ENCODE results near the gene MMP20.
"Not testable (repeated sequence)": the region's sequence is repeated elsewhere in the genome, so short reads cannot be mapped to it uniquely, and the experiment has no call there.

The MMP20 gene

GRCh38 chr11:102625177-102625576, at the start of gene MMP20:
TSS of gene MMP20 (minus strand) at chr11:102625332. CDS start at chr11:102625319, 13 bp downstream.
- DNase-seq, result no peak

GRCh38 chr11:102669664-102670063, 44.5 kb upstream of the MMP20 start:
- no peak for DNase-seq

- no peak for DNase-seq
Observed at GRCh38 chr11:102666331-102666957, 41.3 kb upstream of the MMP20 start.

GRCh38 chr11:102664001-102664752, 39.0 kb upstream of the MMP20 start:
- DNase-seq, result no peak

- DNase-seq, result no peak
Observed at GRCh38 chr11:102662607-102663006, 37.5 kb upstream of the MMP20 start.

- no peak for DNase-seq
Observed at GRCh38 chr11:102661040-102661439, 35.9 kb upstream of the MMP20 start.

GRCh38 chr11:102656528-102656927, 31.4 kb upstream of the MMP20 start:
- DNase-seq, result no peak

GRCh38 chr11:102655547-102655946, 30.4 kb upstream of the MMP20 start:
- no peak for DNase-seq

- no peak for DNase-seq
Observed at GRCh38 chr11:102654761-102655160, 29.6 kb upstream of the MMP20 start.

- DNase-seq, result no peak
Observed at GRCh38 chr11:102653744-102654291, 28.7 kb upstream of the MMP20 start.

- DNase-seq, result no peak
Observed at GRCh38 chr11:102647430-102647829, 22.3 kb upstream of the MMP20 start.

- no peak for DNase-seq
Observed at GRCh38 chr11:102643941-102644340, 18.8 kb upstream of the MMP20 start.

- DNase-seq, result no peak
Observed at GRCh38 chr11:102640946-102641345, 15.8 kb upstream of the MMP20 start.

GRCh38 chr11:102639656-102640055, 14.5 kb upstream of the MMP20 start:
- no peak for DNase-seq

GRCh38 chr11:102637731-102638130, 12.6 kb upstream of the MMP20 start:
- no peak for DNase-seq

GRCh38 chr11:102633385-102634026, 8.4 kb upstream of the MMP20 start:
- no peak for DNase-seq

- no peak for DNase-seq
Observed at GRCh38 chr11:102632026-102632425, 6.9 kb upstream of the MMP20 start.

- DNase-seq, result no peak
Observed at GRCh38 chr11:102630598-102631448, 5.7 kb upstream of the MMP20 start.

- DNase-seq, result not testable (repeated sequence)
Observed at GRCh38 chr11:102629908-102630307, 4.8 kb upstream of the MMP20 start.

- no peak for DNase-seq
Observed at GRCh38 chr11:102626676-102627075, 1.5 kb upstream of the MMP20 start.

- no peak for DNase-seq
Observed at GRCh38 chr11:102623998-102624397, 1.1 kb downstream of the MMP20 start.

- DNase-seq, result no peak
Observed at GRCh38 chr11:102623128-102623527, 2.0 kb downstream of the MMP20 start.

GRCh38 chr11:102622258-102622657, 2.9 kb downstream of the MMP20 start:
- no peak for DNase-seq
